ENCODE measurements around the gene PAN3.

- TF ChIP-seq CTCF (conservative IDR thresholded peaks at IDR 0.05; ENCODE audit: low read depth in 2 of 2) = no peak
- TF ChIP-seq STAT1 (IDR thresholded peaks at IDR 0.05; ENCODE audit: unreplicated experiment) = no peak
- TF ChIP-seq POLR2AphosphoS5 (IDR thresholded peaks at IDR 0.05; ENCODE audit: low read depth) = no peak
- no peak for TF ChIP-seq EZH2 (IDR thresholded peaks at IDR 0.05; ENCODE audit: low read depth, unreplicated experiment)
- no peak for TF ChIP-seq NANOG (IDR thresholded peaks at IDR 0.05; ENCODE audit: borderline replicate concordance)
- no peak for TF ChIP-seq ZNF331 (CRISPR knock-in tag; IDR thresholded peaks at IDR 0.05; ENCODE audit: low read depth)
- TF ChIP-seq EZH2phosphoT487 (IDR thresholded peaks at IDR 0.05; ENCODE audit: unreplicated experiment) = no peak
- no peak for TF ChIP-seq JUNB (IDR thresholded peaks at IDR 0.05; ENCODE audit: unreplicated experiment)
- no peak for TF ChIP-seq REST (IDR thresholded peaks at IDR 0.05; ENCODE audit: unreplicated experiment)
- peak; percentile 76 for TF ChIP-seq CREB1 (CRISPR knock-in tag; IDR thresholded peaks at IDR 0.05; ENCODE audit: low read depth)
- TF ChIP-seq ETS1 (IDR thresholded peaks at IDR 0.05) = no peak
- TF ChIP-seq ZNF114 (CRISPR knock-in tag; IDR thresholded peaks at IDR 0.05) = no peak
Observed at GRCh38 chr13:28161370-28161769, 23.0 kb downstream of the PAN3 start.

All from GM23338 (cell line).